ENCODE measurements around the gene FEM1B.

FEM1B gene

GRCh38 chr15:68309024-68309423, 31.5 kb downstream of the FEM1B start:
- DNase-seq, result peak; percentile 54

- DNase-seq, result no peak
These were observed 32.7 kb downstream of the FEM1B start for GRCh38 chr15:68310178-68310803.

- DNase-seq, result no peak
These were observed 33.4 kb downstream of the FEM1B start for GRCh38 chr15:68310804-68311463.

- no peak for DNase-seq
These were observed 33.9 kb downstream of the FEM1B start for GRCh38 chr15:68311464-68311835.

- no peak for DNase-seq
These were observed 34.5 kb downstream of the FEM1B start for GRCh38 chr15:68311859-68312557.

- peak; percentile 46 for DNase-seq
These were observed 35.2 kb downstream of the FEM1B start for GRCh38 chr15:68312701-68313204.

GRCh38 chr15:68313501-68314410, 36.2 kb downstream of the FEM1B start:
- no peak for DNase-seq

- DNase-seq, result no peak
These were observed 37.0 kb downstream of the FEM1B start for GRCh38 chr15:68314563-68314962.

- DNase-seq, result no peak
These were observed 37.5 kb downstream of the FEM1B start for GRCh38 chr15:68315035-68315434.

GRCh38 chr15:68315495-68316031, 38.0 kb downstream of the FEM1B start:
- no peak for DNase-seq

- no peak for DNase-seq
These were observed 38.7 kb downstream of the FEM1B start for GRCh38 chr15:68316061-68316804.

- no peak for DNase-seq
These were observed 39.9 kb downstream of the FEM1B start for GRCh38 chr15:68317281-68318007.

- DNase-seq, result no peak
These were observed 40.7 kb downstream of the FEM1B start for GRCh38 chr15:68318008-68318835.

GRCh38 chr15:68318931-68319909, 41.7 kb downstream of the FEM1B start:
- DNase-seq, result no peak

- DNase-seq, result no peak
These were observed 42.5 kb downstream of the FEM1B start for GRCh38 chr15:68319997-68320396.

- DNase-seq, result no peak
These were observed 43.7 kb downstream of the FEM1B start for GRCh38 chr15:68321229-68321628.

GRCh38 chr15:68322796-68323195, 45.3 kb downstream of the FEM1B start:
- no peak for DNase-seq

- peak; percentile 60 for DNase-seq
These were observed 48.2 kb downstream of the FEM1B start for GRCh38 chr15:68325726-68326125.
